Neuronal stem cell (in vitro differentiated cells): ENCODE data around the gene FPR3.
"Not testable (repeated sequence)": the region's sequence is repeated elsewhere in the genome, so short reads cannot be mapped to it uniquely, and the experiment has no call there.

Experiments
- DNase-seq: peaks from one replicate; pipeline ENCODE4 v3.0.0-alpha.2; 2013; ENCODE audit warnings: low spot score
- H2AFZ ChIP-seq: one replicate; pipeline ENCODE4 v1.6.1; 2013; ENCODE audit warnings: mild to moderate bottlenecking, low read length, inconsistent platforms
- H2AK5ac ChIP-seq: 2 replicates; pipeline ENCODE4 v1.6.1; 2013; ENCODE audit warnings: low read depth, mild to moderate bottlenecking, inconsistent platforms, low read length, moderate library complexity, mixed read lengths
- H2BK120ac ChIP-seq: 2 replicates; pipeline ENCODE4 v1.6.1; 2013; ENCODE audit warnings: low read depth, mild to moderate bottlenecking, inconsistent platforms, low read length, moderate library complexity, mixed read lengths
- H2BK12ac ChIP-seq: one replicate; pipeline ENCODE4 v1.6.1; 2013; ENCODE audit warnings: low read length, inconsistent platforms
- H2BK15ac ChIP-seq: 2 replicates; pipeline ENCODE4 v1.6.1; 2013; ENCODE audit warnings: mild to moderate bottlenecking, low read length, inconsistent platforms, mixed read lengths
- H2BK5ac ChIP-seq: one replicate; pipeline ENCODE4 v1.6.1; 2013; ENCODE audit warnings: inconsistent platforms, mild to moderate bottlenecking, low read length, moderate library complexity
- H3K14ac ChIP-seq: one replicate; pipeline ENCODE4 v1.6.1; 2013; ENCODE audit warnings: low read length, inconsistent platforms
- H3K18ac ChIP-seq: 2 replicates; pipeline ENCODE4 v1.6.1; 2013; ENCODE audit warnings: low read length, inconsistent platforms
- H3K23ac ChIP-seq: 2 replicates; pipeline ENCODE4 v1.6.1; 2013; ENCODE audit warnings: low read depth, mild to moderate bottlenecking, mixed read lengths, low read length, inconsistent platforms; ENCODE audit not compliant: poor library complexity
- H3K27ac ChIP-seq: replicated peaks from 3 replicates; pipeline ENCODE4 v1.5.1; 2013; ENCODE audit warnings: low read length, inconsistent platforms
- H3K27me3 ChIP-seq, 3 experiments: 2 replicates each; pipeline ENCODE4 v1.6.1; 2013; ENCODE audit warnings: low read length in 3 of 3, mild to moderate bottlenecking in 2 of 3, inconsistent platforms in 1 of 3, low read depth in 1 of 3, mixed read lengths in 1 of 3, moderate library complexity in 1 of 3; ENCODE audit not compliant: control insufficient read depth in 3 of 3, insufficient read depth in 3 of 3
- H3K36me3 ChIP-seq, 2 donors: replicated peaks in 1 of 2; 2 replicates each; pipeline ENCODE4 v1.6.1; 2013; ENCODE audit warnings: low read length in 2 of 2; ENCODE audit not compliant: control insufficient read depth in 2 of 2, insufficient read depth in 2 of 2
- H3K4ac ChIP-seq: 2 replicates; pipeline ENCODE4 v1.6.1; 2013; ENCODE audit warnings: inconsistent platforms, mild to moderate bottlenecking, low read length, moderate library complexity
- H3K4me1 ChIP-seq, 2 donors: 1 replicate in 1 of 2; 2 replicates in 1 of 2; pipeline ENCODE4 v1.6.1; 2013; ENCODE audit warnings: low read length in 2 of 2, low read depth in 1 of 2; ENCODE audit not compliant: control insufficient read depth in 2 of 2, insufficient read depth in 1 of 2
- H3K4me2 ChIP-seq: one replicate; pipeline ENCODE4 v1.6.1; 2013; ENCODE audit warnings: mild to moderate bottlenecking, low read length, inconsistent platforms; ENCODE audit not compliant: insufficient read depth, poor library complexity, severe bottlenecking
- H3K4me3 ChIP-seq, 2 donors: 2 replicates each; pipeline ENCODE4 v1.5.1; 2013; ENCODE audit warnings: low read length in 2 of 2, mild to moderate bottlenecking in 2 of 2, inconsistent platforms in 1 of 2, moderate library complexity in 1 of 2
- H3K79me1 ChIP-seq: one replicate; pipeline ENCODE4 v1.6.1; 2013; ENCODE audit warnings: low read depth, mild to moderate bottlenecking, inconsistent platforms, low read length, moderate library complexity
- H3K9ac ChIP-seq: one replicate; pipeline ENCODE4 v1.6.1; 2013; ENCODE audit warnings: mild to moderate bottlenecking, low read depth, low read length, inconsistent platforms; ENCODE audit not compliant: poor library complexity
- H3K9me3 ChIP-seq, 2 donors: replicated peaks in 1 of 2; 2 replicates each; pipeline versions ENCODE3 to v1.6.1; 2013; ENCODE audit warnings: low read length in 2 of 2, mild to moderate bottlenecking in 2 of 2, inconsistent platforms in 1 of 2, low read depth in 1 of 2, mixed read lengths in 1 of 2, moderate library complexity in 1 of 2; ENCODE audit not compliant: control insufficient read depth in 2 of 2, insufficient read depth in 1 of 2
- H4K8ac ChIP-seq: one replicate; pipeline ENCODE4 v1.6.1; 2013; ENCODE audit warnings: low read depth, mild to moderate bottlenecking, inconsistent platforms, low read length, moderate library complexity
- H4K91ac ChIP-seq: one replicate; pipeline ENCODE4 v1.6.1; 2013; ENCODE audit warnings: low read length, low read depth, mild to moderate bottlenecking, inconsistent platforms; ENCODE audit not compliant: poor library complexity
- WGBS, 2 donors: extraction: QIAGEN DNeasy Blood & Tissue Kit; methylation state at CpG; one replicate each; pipeline ENCODE4 v1.1.7; 2013; ENCODE audit warnings: missing lambda C conversion rate in 2 of 2, mixed read lengths in 1 of 2; ENCODE audit not compliant: insufficient read length in 2 of 2, insufficient replicate concordance in 1 of 2; ENCODE audit errors: extremely low coverage in 2 of 2; 5-methylcytosine and 5-hydroxymethylcytosine counted together

FPR3 gene

DNA sequence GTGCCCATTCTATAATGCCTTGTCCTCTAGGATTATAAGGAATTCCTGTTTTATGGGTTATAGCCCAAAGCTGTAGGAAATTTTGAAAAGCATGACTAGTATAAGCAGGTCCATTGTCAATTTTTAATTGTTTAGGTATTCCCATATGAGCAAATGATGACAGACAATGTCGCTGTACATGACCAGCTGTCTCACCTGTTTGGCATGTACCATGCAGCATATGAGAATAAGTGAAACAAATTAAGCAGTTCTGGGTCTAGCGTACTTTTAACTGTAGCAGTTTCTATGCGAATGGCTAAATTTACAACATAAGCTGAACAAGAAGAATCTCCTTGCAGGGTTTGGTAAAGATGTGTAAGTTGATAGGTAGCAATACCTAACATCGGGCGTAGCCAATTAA lies 11.6 kb downstream of the FPR3 start:
- H4K8ac ChIP-seq, H3K4me1 ChIP-seq, H3K27ac ChIP-seq, H3K4ac ChIP-seq, H2BK15ac ChIP-seq, H3K14ac ChIP-seq, H2AK5ac ChIP-seq, DNase-seq, H3K27me3 ChIP-seq, H3K9me3 ChIP-seq, H4K91ac ChIP-seq, H3K79me1 ChIP-seq, H3K4me2 ChIP-seq, H3K23ac ChIP-seq, H3K9ac ChIP-seq, H3K18ac ChIP-seq, H3K36me3 ChIP-seq, H2BK12ac ChIP-seq, H3K4me3 ChIP-seq, H2BK5ac ChIP-seq, H2BK120ac ChIP-seq: not testable (repeated sequence)
- WGBS, 2 donors = no CpG with 5 or more reads among the region's 5 CpGs
- peak overlapping the region; percentile 74 for H2AFZ ChIP-seq

GRCh38 chr19:51807111-51807701 lies 12.2 kb downstream of the FPR3 start:
- H3K9me3 ChIP-seq = peaks cover 3 to 9% of the 10 kb centered on the region in 2 donors
- H3K4me1 ChIP-seq = peaks cover 0 to 5% of the 10 kb centered on the region in 2 donors
- no peak overlapping the region for H3K23ac ChIP-seq
- H2BK15ac ChIP-seq = no peak overlapping the region
- DNase-seq = no peak
- H3K4ac ChIP-seq = no peak overlapping the region
- H3K27me3 ChIP-seq = no peaks in the 10 kb centered on the region
- no peak overlapping the region for H3K27ac ChIP-seq
- no peak overlapping the region for H4K91ac ChIP-seq
- H3K4me3 ChIP-seq = peak overlapping the region in 1 of 2 donors; percentile 1
- no peak overlapping the region for H2BK5ac ChIP-seq
- H3K18ac ChIP-seq = no peak overlapping the region
- H3K9ac ChIP-seq = no peak overlapping the region
- H2AK5ac ChIP-seq = no peak overlapping the region
- H2BK120ac ChIP-seq = no peak overlapping the region
- no peak overlapping the region for H3K4me2 ChIP-seq
- peak overlapping the region; percentile 74 for H2AFZ ChIP-seq
- no peaks in the 10 kb centered on the region for H3K36me3 ChIP-seq
- no peak overlapping the region for H4K8ac ChIP-seq
- H3K79me1 ChIP-seq = peaks cover 2% of the 10 kb centered on the region
- WGBS, 2 donors = no CpG with 5 or more reads among the region's 6 CpGs
- H3K14ac ChIP-seq = no peak overlapping the region
- H2BK12ac ChIP-seq = no peak overlapping the region

DNA sequence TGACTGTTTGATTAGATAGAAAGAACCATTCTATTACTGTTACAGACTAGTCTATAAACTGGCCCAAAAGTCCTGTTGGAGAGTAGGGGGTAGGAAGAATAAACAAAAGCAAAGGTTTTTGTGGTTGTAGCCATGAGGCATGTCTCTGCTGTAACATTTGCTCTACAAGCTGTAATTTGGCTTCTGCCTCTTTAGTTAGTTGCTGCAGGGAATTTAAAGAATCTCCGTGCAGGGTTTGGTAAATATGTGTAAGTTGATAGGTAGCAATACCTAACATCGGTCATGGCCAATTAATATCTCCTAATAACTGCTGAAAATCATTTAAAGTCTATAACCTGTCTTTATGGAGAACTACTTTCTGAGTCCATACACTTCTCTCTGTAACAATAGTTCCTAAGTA lies 13.0 kb downstream of the FPR3 start:
- H4K91ac ChIP-seq = no peak overlapping the region
- H3K4ac ChIP-seq = no peak overlapping the region
- H2BK5ac ChIP-seq = no peak overlapping the region
- H3K4me3 ChIP-seq = no peak overlapping the region
- H2BK12ac ChIP-seq = no peak overlapping the region
- H2BK120ac ChIP-seq = no peak overlapping the region
- H3K27me3 ChIP-seq = no peaks in the 10 kb centered on the region
- peaks cover 5 to 9% of the 10 kb centered on the region in 2 donors for H3K9me3 ChIP-seq
- H4K8ac ChIP-seq = no peak overlapping the region
- peak overlapping the region; percentile 74 for H2AFZ ChIP-seq
- no CpG with 5 or more reads among the region's 2 CpGs for WGBS, 2 donors
- H3K9ac ChIP-seq = no peak overlapping the region
- no peak overlapping the region for H3K27ac ChIP-seq
- H3K23ac ChIP-seq = no peak overlapping the region
- no peak overlapping the region for H2BK15ac ChIP-seq
- no peak overlapping the region for H3K4me2 ChIP-seq
- peaks cover 0 to 5% of the 10 kb centered on the region in 2 donors for H3K4me1 ChIP-seq
- H3K36me3 ChIP-seq = peaks cover 0 to 2% of the 10 kb centered on the region in 2 donors
- H3K18ac ChIP-seq = no peak overlapping the region
- no peak overlapping the region for H2AK5ac ChIP-seq
- no peak overlapping the region for H3K14ac ChIP-seq
- peaks cover 2% of the 10 kb centered on the region for H3K79me1 ChIP-seq
- no peak for DNase-seq

GRCh38 chr19:51808333-51808986 lies 13.5 kb downstream of the FPR3 start:
- Histone ChIP-seq H3K23ac (no peak overlapping the region), H2BK5ac (no peak overlapping the region), H3K27ac (no peak overlapping the region), H3K4me1 (peaks cover 0 to 5% of the 10 kb centered on the region in 2 donors), H2BK120ac (no peak overlapping the region), H2AFZ (no peak overlapping the region), H3K4me3 (no peak overlapping the region), H3K4ac (no peak overlapping the region), H3K27me3 (no peaks in the 10 kb centered on the region), H3K9me3 (peaks cover 5 to 9% of the 10 kb centered on the region in 2 donors), H3K14ac (no peak overlapping the region), H2BK12ac (no peak overlapping the region), H4K91ac (no peak overlapping the region), H3K36me3 (peaks cover 0 to 2% of the 10 kb centered on the region in 2 donors), H3K18ac (no peak overlapping the region), H2BK15ac (no peak overlapping the region), H3K9ac (no peak overlapping the region), H3K4me2 (no peak overlapping the region), H3K79me1 (peaks cover 2% of the 10 kb centered on the region), H4K8ac (no peak overlapping the region), H2AK5ac (no peak overlapping the region)
- no CpG with 5 or more reads among the region's 8 CpGs for WGBS, 2 donors
- DNase-seq = no peak
